ENCODE measurements around the gene RUBCNL. TPM values are rescaled to one million over a fixed set of nuclear protein-coding genes. Genes with fewer than 3 reads are reported as not detected.

RUBCNL gene
- total and polyA plus RNA-seq, 9 of the 15 experiments (the other 6 are each of a cell fraction or from before 2014, with no cell fraction given), result 0.04 to 0.35 (median 0.12) TPM; not detected in 3

DNA sequence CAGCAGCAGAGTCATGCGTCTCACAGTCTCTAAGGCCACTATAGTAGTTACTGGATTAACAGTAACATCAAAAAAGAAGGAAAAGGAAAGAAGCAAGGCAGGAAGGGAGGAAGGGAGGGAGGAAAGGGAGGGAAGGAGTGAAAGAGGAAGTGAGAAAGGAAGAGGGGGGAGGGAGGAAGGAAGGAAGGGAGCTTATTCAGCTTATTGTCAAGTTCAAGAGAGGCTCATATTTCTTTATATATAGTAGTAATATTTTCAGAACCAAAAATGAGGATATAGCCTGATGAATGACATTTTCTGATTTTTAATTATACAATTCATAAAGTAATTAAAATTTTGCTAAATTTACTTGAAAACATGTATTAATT is 17.7 kb upstream of the RUBCNL start:
- no peak for FAIRE-seq
- Histone ChIP-seq H3K9ac (ENCODE audit: insufficient read depth in 1 of 2, low read depth in 2 of 2, low read length in 2 of 2) (no peak overlapping the region), H3K4me1 (replicated peaks in 1 of 2; ENCODE audit: control insufficient read depth in 2 of 2, insufficient read depth in 2 of 2, low read length in 2 of 2) (no peaks in the 10 kb centered on the region; a peak in 1 of 5 replicates), H2AFZ (ENCODE audit: low read depth, low read length) (no peak overlapping the region), H4K20me1 (replicated peaks; ENCODE audit: control insufficient read depth, insufficient read depth, low read length) (no peaks in the 10 kb centered on the region), H3K4me2 (ENCODE audit: insufficient read depth, low read length) (no peak overlapping the region), H3K79me2 (ENCODE audit: control insufficient read depth, insufficient read depth, low read length) (no peaks in the 10 kb centered on the region), H3K27ac (ENCODE audit: extremely low read depth, low read depth, low read length) (no peak overlapping the region), H3K9me1 (ENCODE audit: control insufficient read depth, insufficient read depth, low read length) (no peaks in the 10 kb centered on the region), H3K36me3 (ENCODE audit: control insufficient read depth, insufficient read depth, low read length) (no peaks in the 10 kb centered on the region), H3K4me3 (no peak overlapping the region), H3K9me3 (replicated peaks; ENCODE audit: control insufficient read depth, insufficient read depth, low read depth, low read length) (no peaks in the 10 kb centered on the region), H3K27me3 (ENCODE audit: control insufficient read depth in 2 of 2, insufficient read depth in 2 of 2, low read length in 2 of 2) (no peaks in the 10 kb centered on the region; a peak in 1 of 5 replicates)
- no peak for TF ChIP-seq GATAD2B (IDR thresholded peaks at IDR 0.05; ENCODE audit: borderline replicate concordance)
- peak; percentile 68; the same call in 1 of the 2 replicates for TF ChIP-seq SPI1 (IDR thresholded peaks at IDR 0.05; ENCODE audit: borderline replicate concordance, low read depth, low read length)
- no peak for TF ChIP-seq ZNF347 (CRISPR knock-in tag; IDR thresholded peaks at IDR 0.05; ENCODE audit: low read depth)
- TF ChIP-seq, protein P1, sequence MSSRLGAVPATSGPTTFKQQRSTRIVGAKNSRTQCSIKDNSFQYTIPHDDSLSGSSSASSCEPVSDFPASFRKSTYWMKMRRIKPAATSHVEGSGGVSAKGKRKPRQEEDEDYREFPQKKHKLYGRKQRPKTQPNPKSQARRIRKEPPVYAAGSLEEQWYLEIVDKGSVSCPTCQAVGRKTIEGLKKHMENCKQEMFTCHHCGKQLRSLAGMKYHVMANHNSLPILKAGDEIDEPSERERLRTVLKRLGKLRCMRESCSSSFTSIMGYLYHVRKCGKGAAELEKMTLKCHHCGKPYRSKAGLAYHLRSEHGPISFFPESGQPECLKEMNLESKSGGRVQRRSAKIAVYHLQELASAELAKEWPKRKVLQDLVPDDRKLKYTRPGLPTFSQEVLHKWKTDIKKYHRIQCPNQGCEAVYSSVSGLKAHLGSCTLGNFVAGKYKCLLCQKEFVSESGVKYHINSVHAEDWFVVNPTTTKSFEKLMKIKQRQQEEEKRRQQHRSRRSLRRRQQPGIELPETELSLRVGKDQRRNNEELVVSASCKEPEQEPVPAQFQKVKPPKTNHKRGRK (tag; IDR thresholded peaks at IDR 0.05), result no peak
- TF ChIP-seq ETV6 (IDR thresholded peaks at IDR 0.05; ENCODE audit: borderline replicate concordance in 1 of 2, low read depth in 2 of 2, low read length in 1 of 2), result peak; percentile 45 to 58; a peak in 1 of 4 replicates
- TF ChIP-seq ETV6 (CRISPR knock-in tag; IDR thresholded peaks at IDR 0.05; ENCODE audit: borderline replicate concordance), result no peak
- in situ Hi-C loops (cut with MboI) (no loop called here), intact Hi-C loops (cut with micrococcal nuclease) (no loop called here)
- WGBS (ENCODE audit: insufficient coverage, low coverage, missing lambda C conversion rate), result 38% methylated on average over 1 of the region's 1 CpG
- POLR2A ChIA-PET, result interaction anchor here (0.5 kb wide), 1 partner anchor 609 kb away, joined by 3 read pairs; no protein-coding TSS in a partner anchor
- no peak for ATAC-seq
- CTCF ChIA-PET (ENCODE audit: low intra/inter-chr PET ratio), result no interaction called here
- no peak for DNase-seq (ENCODE audit: extremely low read depth in 1 of 4, low spot score in 3 of 4)
- no TSS peak for BruUV-seq (replicated peaks)

All from K562 (cell line).